HG02840 (cell line): ENCODE measurements around the gene PLD2.

Experiments
- ATAC-seq: cut with Tn5 transposase; IDR thresholded peaks from one replicate; pipeline ENCODE4 v1.9.1; 2021; ENCODE audit warnings: mild to moderate bottlenecking, moderate library complexity, moderate number of reproducible peaks; ENCODE audit not compliant: unreplicated experiment, low FRiP score

PLD2 gene

DNA sequence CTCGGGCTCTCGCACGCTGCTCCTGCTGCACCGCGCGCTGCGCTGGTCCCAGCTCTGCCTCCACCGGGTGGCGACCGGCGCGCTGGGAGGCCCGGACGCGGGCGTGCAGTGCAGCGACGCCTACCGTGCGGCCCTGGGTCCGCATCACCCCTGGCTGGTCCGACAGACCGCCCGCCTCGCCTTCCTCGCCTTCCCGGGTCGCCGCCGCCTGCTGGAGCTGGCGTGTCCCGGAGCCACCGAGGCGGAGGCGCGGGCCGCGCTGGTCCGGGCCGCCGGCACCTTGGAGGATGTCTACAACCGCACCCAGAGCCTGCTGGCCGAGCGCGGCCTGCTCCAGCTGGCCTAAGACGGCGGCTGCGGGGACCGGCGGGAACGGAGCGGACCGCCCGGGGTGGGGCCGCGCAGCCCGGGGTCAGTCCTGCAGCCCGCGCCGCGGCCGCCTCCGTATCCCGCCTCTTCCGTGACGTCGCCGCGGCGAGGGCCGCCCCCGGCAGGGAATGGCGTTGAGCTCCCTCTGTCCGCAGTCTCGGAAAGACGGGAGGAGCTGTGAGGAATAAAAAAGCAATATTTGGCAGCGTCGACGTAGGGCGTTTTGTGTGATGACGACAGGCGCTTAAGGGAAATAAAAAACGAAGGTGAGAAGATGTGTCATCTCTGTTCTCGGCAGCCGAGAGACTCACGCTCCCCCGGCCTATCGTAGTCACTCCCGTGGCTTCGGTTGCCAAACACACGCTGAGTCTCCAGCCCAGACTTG is 16.8 kb upstream of the PLD2 start:
- peak; percentile 62 for ATAC-seq

DNA sequence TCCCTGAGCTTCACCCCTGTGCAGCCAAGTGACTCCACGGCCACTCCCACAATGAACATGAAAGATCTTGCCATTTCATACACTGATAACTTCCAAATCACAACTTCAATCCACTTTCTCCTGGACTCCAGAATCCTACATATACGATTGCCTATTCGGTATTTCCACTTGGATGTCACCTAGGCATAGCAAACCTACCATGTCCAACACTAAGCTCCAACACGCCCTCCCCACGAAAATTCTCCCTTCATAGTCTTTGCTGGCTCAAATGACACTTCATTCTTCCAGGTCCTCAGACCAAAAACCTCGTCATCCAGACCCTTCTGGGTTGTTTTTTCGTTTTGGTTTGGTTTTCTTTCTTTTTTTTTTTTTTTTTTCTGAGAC is 16.3 kb upstream of the PLD2 start:
- no peak for ATAC-seq

DNA sequence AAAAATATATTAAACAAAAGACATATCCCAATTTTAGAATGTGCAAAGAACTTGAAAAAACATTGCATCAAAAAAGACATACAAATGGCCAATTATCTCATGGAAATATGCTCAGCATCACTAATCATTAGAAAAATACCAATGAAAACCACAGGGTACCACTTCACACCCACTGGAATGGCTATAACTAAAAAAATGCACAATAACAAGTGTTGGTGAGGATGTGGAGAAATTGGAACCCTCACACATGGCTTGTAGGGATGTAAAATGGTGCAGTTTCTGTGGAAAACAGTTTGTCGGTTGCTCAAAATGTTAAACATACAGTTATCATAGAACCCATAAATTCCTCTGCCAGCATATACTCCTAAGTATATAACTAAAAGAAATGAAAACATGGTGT is 11.8 kb upstream of the PLD2 start:
- ATAC-seq = no peak

DNA sequence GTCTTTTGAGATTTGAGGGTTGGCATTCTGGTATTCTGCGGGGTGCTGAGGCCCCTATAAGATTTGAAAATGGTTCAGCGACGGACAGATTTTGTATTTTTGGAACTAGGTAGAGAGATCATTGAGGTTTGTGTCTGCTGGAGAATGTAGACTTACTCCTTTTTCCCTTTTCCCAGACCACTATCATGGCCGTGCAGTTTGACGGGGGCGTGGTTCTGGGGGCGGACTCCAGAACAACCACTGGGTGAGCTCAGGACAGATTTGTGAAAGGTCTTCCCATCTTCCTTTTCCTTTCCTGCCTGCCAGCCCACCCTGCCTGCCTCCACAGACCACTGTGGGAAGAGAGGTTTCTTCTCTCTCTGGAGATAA is 10.4 kb upstream of the PLD2 start:
- no peak for ATAC-seq

DNA sequence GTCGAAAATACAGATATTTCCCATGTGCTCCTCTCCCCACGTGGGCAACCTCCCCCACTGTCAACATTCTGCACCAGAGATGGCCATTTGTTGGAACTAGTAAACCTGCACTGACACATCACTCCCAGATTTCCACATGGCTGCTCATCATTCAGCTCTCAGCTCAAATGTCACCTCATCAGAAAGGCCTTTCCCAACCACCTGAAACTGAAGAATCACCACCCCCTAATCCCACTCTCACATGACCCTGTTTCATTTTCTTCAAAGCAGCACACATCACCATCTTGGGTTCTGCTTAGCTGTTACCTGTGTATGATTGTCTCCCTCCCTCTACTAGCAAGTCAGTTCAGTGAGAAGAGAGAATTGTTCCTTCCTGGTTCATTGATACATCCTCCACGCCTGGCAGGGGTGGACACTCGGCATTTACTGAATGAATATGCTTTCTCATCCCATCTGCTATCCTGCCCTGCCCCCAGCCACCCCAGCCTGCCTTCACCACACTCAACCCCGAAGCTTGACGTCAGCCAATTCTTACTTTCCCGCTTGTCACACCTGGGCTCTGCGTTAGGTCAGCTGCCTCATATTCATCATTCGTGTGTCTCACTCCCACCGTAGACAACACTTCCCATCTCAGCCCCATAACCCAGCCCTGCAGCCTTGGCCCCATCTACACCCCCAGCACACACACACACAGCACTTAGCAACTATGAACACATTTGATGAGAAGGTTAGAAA is 6.3 kb upstream of the PLD2 start:
- ATAC-seq = no peak

DNA sequence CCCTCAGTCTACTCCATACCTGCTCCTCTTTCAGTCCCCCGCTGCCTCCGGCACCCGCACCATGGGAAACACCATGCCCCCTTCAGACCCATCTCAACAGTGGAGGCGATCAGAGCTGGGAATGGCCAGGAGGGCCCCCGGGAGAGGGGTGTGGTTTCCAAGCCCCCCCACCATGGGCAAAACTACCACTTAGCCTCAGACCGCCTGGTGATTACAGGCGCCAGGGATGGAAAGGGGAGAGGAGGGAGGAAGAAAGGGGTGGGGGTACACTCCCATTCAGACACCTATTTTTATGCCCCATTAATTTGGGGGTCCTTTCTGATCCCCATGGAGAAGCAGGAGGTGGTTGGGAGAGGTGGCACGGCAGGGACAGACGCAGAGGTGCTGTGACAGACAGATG is 4.7 kb upstream of the PLD2 start, which contains the start of gene C17orf114:
C17orf114 (minus strand) TSS at position 101 of the 400 bp plus-strand sequence.
- ATAC-seq = no peak

DNA sequence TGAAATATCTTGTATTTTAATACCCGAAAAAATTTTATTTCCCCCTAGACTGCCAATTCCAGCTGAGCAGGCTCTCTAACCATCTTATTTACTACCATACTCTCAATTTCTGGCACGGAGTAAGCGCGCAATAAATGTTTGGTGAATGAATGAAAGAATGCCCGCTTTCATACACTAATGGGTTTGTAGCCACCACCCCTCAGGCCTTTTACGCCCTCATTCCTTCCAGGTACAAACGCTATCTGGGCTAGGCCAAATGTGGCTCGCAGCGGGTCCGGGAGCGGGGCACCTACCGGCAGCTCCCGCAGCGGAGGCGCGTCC is 536 bp upstream of the PLD2 start:
- no peak for ATAC-seq

DNA sequence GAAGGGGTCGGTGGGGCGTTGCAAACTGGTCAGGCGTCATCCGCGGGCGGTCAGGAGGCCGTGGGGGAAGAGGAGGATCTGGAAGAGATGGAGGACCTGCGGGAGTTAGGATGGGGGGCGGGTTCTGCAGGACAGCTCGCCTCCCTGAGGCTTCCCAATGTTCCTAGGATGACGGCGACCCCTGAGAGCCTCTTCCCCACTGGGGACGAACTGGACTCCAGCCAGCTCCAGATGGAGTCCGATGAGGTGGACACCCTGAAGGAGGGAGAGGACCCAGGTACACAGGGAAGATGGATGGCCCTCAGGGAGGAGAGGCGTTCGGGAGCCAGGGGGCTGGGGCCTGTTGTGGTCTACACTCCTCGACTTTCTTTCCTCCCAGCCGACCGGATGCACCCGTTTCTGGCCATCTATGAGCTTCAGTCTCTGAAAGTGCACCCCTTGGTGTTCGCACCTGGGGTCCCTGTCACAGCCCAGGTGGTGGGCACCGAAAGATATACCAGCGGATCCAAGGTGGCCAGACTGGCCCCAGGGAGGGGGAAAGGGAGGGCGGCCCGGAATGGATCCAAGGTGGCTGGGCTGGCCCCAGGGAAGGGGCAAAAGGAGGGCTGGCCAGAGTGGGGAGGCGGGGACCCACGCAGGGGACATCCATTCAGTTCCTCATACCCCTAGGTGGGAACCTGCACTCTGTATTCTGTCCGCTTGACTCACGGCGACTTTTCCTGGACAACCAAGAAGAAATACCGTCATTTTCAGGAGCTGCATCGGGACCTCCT is 839 bp downstream of the PLD2 start:
- ATAC-seq = no peak

DNA sequence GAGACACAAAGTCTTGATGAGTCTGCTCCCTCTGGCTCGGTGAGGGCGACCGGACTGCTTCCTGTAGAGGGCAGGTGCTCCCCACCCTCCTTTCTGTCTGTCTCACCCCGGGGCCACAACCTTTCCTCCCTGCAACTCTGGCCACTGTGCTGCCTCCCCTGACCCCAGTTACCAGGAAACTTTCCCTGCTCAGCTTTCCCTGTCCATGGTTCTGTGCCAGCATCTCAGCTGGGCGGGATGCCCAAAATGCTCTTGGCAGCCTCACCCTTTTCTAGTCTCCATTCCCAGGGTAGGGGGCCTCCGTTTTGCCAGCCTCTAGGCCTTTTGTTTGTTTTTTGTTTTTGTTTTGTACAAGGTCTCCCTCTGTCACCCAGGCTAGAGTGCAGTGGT is 1.4 kb downstream of the PLD2 start:
- no peak for ATAC-seq

DNA sequence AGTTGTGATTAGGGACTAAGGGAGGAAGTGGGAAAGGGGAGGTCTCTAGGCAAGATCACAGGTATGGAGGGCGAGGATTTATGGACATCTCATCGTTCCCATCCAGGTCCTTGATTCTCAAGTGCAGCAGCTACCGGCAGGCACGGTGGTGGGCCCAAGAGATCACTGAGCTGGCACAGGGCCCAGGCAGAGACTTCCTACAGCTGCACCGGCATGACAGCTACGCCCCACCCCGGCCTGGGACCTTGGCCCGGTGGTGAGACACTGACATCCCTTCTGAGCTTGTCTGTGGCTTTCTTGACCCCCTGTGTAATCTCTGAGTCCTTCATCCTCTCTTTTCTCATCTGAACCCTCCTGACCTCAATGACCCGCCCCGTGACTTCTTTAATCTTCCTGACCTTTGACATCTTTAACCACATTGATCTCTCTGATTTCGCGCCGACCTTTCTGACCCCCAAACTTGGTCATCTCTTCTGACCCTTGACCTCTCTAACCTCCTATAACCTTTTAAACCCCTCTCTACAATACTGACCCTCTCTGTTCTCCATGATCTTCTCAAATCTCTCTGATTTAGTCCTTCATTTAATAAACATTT is 3.8 kb downstream of the PLD2 start:
- no peak for ATAC-seq

DNA sequence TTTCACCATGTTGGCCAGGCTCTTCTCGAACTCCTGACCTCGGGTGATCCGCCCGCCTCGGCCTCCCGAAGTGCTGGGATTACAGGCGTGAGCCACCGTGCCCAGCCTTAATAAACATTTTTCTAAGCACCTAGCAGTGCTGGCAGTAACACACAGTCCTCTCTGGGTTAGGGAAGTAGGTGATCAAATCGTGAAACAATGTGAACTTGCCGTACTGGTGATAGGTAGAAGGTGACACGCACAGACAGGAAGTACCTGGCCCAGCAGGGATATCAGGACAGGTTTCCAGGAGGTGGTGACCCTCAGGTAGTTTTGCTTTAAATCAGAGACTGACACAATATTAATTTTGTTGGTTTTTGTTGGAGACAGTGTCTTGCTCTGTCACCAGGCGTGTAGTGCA is 4.5 kb downstream of the PLD2 start:
- no peak for ATAC-seq

DNA sequence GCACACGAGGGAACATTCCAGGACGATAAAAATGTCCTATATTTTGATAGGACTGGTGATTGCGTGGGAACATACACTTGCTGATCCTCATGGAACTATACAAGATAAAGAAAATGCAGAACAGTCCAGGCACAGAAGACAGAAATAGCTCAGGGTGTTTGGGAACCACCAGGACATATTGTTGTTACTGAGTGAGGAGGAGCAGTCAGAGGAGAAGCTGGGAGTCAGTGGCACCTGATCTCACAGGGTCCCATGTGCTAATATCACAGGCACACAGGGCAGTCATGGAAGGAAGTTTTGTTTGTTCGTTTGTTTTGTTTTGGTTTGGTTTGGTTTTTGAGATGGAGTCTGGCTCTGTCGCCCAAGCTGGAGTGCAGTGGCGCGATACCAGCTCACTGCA is 5.7 kb downstream of the PLD2 start:
- ATAC-seq = no peak

DNA sequence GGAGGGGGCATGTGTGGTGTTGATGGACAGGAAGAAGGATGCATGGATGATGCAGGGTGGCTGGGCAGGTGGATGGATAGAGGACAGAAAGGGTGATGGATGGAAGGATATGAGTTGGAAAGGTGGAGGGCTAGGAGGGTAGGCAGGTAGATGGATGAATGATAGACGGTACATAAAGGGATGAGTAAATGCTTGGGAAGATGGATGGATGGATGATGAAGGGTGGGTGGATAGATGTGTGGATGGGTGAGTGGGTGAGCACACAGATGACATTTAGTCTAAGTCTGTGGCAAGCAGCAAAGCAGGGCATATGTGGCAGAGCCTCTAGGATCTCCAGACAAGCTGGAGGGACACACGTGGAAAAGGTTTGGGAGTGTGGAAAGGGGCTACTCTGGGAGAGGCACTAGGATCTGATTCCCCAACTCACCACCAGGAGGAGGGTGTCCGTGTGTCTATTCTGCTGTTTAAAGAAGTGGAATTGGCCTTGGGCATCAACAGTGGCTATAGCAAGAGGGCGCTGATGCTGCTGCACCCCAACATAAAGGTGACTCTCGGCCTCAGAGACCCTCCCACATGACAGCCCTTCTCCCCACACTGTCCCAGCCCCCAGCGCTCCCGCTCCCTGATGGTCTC is 8.2 kb downstream of the PLD2 start:
- ATAC-seq = no peak

DNA sequence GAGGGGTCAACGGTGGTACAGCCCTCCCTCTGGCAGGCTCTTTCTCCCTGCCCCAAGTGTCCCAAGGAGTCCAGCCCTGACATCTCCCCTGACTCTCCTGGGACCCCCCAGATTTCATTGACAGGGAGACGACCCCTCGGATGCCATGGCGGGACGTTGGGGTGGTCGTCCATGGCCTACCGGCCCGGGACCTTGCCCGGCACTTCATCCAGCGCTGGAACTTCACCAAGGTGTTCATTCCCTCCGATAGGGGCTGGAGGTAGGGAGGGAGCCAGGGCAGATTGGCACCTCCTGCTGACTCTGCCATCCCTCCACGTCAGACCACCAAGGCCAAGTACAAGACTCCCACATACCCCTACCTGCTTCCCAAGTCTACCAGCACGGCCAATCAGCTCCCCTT is 9.9 kb downstream of the PLD2 start:
- no peak for ATAC-seq

DNA sequence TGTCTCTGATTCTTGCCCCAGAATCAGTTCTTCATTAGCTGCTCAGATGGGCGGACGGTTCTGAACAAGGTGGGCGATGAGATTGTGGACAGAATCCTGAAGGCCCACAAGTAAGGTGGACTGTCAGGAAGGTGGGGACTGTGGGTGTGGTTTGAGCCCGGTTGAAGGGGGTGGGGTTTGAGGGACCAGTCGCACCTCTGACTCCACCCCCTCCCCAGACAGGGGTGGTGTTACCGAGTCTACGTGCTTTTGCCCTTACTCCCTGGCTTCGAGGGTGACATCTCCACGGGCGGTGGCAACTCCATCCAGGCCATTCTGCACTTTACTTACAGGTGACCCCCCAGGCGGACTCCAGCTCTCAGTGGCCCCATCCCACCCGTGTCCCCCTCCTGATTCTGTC is 11.3 kb downstream of the PLD2 start:
- no peak for ATAC-seq

DNA sequence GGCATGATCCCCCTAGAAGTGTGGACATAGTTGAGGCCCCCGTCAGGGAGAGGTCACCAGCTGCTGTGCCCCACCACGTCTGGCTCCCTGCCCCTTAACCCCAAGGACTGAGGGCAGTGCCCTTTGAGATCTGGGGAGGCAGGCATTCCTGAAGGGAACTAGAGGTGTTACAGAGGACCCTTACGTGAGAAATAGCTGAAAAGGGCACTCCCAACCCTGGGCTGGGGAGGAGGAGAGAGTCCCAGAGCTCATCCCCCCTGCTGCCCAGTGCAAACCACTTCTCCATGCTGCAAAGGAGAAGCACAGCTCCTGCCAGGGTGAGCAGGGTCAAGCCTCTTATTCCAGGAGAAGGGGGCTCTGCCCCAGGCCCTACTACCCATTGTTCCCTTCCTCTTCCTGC is 15.9 kb downstream of the PLD2 start:
- ATAC-seq = no peak

DNA sequence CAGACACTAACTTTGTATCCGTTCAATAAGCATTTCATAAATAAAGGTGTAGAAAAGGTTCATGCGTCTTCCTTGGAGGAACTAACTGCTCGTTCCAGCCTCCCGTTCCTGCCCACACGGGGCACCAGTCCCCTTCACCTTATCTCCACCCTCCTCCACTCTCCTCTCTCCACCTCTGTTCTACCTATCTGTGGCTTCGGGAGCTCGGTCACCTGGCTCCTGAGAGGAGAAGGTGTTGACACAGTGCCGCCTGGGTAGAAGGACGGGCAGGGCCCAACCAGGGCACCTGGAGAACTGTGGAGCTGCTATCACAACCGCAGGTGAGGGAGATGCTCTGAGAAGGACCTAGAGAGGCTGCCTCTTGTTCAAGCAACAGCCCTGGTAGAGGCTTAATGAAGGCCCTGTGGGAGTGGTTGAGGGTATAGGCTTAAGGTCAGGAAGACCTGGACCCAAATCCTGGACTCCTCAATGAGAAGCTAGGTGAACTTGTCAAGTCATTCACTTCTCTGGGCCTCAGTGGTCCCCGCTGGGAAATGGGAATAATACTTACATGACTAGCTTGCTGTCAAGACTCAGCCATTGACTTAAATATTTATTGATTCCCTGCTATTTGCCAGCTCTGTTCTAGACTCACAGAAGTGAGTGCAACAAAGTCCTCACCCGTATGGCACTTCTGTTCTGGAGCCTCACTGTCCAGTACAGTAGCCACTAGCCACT is 16.6 kb downstream of the PLD2 start:
- ATAC-seq = no peak

DNA sequence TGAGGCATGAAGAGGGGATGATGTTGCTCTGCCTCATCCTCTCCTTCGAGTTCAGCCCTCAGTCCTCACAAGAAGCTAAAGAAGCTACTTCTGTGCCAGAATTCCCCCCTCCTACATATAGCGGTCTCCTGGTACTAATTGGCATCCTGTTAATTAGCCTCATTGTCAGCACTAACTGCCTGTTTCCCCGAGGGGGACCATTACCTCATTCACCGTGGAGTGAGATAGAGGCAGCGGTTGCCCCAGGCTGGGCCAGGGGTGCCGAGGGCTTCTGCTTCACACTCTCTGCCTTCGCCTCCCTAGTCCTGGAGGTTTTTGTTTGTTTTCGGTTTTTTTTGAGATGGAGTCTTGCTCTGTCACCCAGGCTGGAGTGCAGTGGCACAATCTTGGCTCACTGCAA is 20.4 kb downstream of the PLD2 start:
- no peak for ATAC-seq

DNA sequence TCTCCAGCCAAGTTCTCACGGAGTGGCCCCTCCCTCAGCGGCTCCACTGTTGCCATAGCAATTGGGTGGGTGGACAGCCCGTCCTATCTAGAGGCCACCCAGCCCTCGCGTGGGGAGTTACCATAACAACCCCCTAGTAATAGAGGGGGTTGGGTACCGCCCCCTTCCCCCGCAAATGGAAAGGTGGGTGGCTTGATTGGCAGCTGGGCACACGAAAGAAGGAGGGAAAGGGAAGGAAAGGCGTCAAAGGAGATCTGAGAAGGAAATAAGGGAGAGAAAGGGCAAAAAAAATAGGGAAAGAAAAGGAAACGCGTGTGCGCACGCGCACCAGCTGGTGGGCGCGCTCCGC is 25.9 kb downstream of the PLD2 start:
- ATAC-seq = peak; percentile 29

DNA sequence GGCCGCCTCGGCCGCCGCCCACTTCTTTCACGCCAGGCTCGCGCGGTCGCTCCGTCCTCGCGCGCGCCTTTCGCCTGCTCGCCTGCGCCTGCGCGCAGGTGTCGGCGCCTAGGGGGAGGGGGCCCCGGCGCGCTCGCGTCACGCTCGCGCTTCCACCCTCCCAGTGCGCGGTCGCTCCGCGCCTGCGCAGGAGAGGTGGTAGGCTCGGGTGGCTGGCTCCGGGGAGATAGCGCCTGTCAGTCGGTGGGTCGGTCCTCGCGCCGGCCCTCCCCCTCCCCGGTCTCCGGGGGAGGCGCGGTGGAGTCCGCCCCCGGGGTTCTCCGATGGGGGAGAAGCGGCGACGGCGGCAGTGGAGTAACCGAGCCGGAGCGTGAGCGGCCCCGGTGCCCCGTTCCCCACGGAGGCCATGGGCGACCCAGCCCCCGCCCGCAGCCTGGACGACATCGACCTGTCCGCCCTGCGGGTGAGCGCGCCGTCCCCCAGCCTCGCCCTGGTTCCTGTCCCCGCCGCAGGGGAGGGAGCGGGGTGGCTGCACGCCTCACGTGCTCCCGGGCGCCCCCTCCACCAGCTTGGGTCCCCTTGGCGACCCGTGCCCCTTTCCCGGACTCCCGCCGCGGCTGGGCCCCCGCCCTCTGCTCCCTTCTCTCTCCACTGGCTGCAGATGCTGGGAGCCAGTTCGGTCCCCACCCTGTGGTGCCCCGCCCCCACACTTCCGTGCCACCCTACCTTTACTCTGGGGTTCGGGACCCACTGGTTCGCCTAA is 26.4 kb downstream of the PLD2 start, which contains the start of gene MINK1:
MINK1 (plus strand) TSS at position 163 of the 763 bp plus-strand sequence; CDS start at position 407, 244 bp downstream.
- peak; percentile 86 for ATAC-seq
